Activated naive CD8-positive, alpha-beta T cell treated with anti-CD3 and anti-CD28 coated beads for 36 hours (primary cell): ENCODE data around the gene XRCC5. TPM values are rescaled to one million over a fixed set of nuclear protein-coding genes. Genes with fewer than 3 reads are reported as not detected.
"Not testable (repeated sequence)": the region's sequence is repeated elsewhere in the genome, so short reads cannot be mapped to it uniquely, and the experiment has no call there.

ENCODE experiments used
- DNase-seq: peaks from one replicate; pipeline ENCODE4 v3.0.0; 2021
- H3K27ac Mint-ChIP-seq: one replicate; pipeline ENCODE4 v1.8.0; 2022; ENCODE audit warnings: mild to moderate bottlenecking, moderate library complexity, mixed read lengths
- H3K27me3 Mint-ChIP-seq: one replicate; pipeline ENCODE4 v1.8.0; 2022; ENCODE audit warnings: mild to moderate bottlenecking, mixed read lengths
- H3K36me3 Mint-ChIP-seq: one replicate; pipeline ENCODE4 v1.8.0; 2021; ENCODE audit warnings: mild to moderate bottlenecking, mixed read lengths
- H3K4me1 Mint-ChIP-seq: one replicate; pipeline ENCODE4 v1.8.0; 2021; ENCODE audit warnings: mixed read lengths
- H3K4me3 Mint-ChIP-seq: one replicate; pipeline ENCODE4 v1.8.0; 2022; ENCODE audit warnings: mild to moderate bottlenecking, moderate library complexity, mixed read lengths
- H3K9me3 Mint-ChIP-seq: one replicate; pipeline ENCODE4 v1.8.0; 2022; ENCODE audit warnings: mixed read lengths
- total RNA-seq, 2 experiments: library from RNA; stranded (reverse); gene quantifications; one replicate each; pipeline ENCODE4 v1.2.3, GENCODE V29; 2021

Gene XRCC5
- total RNA-seq = 100 to 1,000 TPM; 585 to 614 TPM

- peak within 1 kb of the TSS; percentile 100 for H3K4me3 Mint-ChIP-seq
- H3K9me3 Mint-ChIP-seq = no peaks in the 10 kb centered on the region
- DNase-seq = peak; percentile 96
- peaks cover 3% of the 10 kb centered on the region for H3K27me3 Mint-ChIP-seq
- H3K4me1 Mint-ChIP-seq = peaks cover 42% of the 10 kb centered on the region
- peak within 1 kb of the TSS; percentile 100 for H3K27ac Mint-ChIP-seq
- peaks cover 43% of the 10 kb centered on the region for H3K36me3 Mint-ChIP-seq
Observed at GRCh38 chr2:216108967-216109921, at the start of gene XRCC5. Gene XRCC5, plus strand, starts transcription at chr2:216109348. Its CDS starts 89 bp downstream, at chr2:216109437.

GRCh38 chr2:216064014-216064630 lies 45.0 kb upstream of the XRCC5 start:
- peaks cover 2% of the 10 kb centered on the region for H3K9me3 Mint-ChIP-seq
- H3K36me3 Mint-ChIP-seq = peaks cover 5% of the 10 kb centered on the region
- peak overlapping the region; percentile 66 for H3K27ac Mint-ChIP-seq
- H3K27me3 Mint-ChIP-seq = no peaks in the 10 kb centered on the region
- DNase-seq = no peak
- H3K4me3 Mint-ChIP-seq = no peak overlapping the region
- peaks cover 24% of the 10 kb centered on the region for H3K4me1 Mint-ChIP-seq

DNA sequence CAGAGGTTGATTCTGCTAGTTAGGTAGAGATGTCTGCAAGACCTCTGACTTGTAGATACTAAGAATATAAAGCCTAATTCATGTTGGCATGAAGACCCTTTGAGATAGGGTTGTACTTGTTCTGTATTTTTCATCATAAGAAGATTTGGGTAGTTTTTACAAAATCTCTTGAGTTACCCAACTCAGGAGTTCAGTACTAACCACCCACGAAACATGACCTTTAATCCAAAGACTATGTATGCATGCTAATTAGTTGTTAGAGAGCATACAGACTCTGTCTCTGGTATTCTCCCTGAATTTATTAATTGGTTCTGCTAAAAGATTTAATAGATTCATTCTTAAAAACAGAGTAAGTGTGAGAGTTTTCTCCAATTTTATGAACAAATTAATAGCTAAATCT lies 44.5 kb upstream of the XRCC5 start:
- Mint-ChIP-seq H3K9me3 (no peaks in the 10 kb centered on the region), H3K36me3 (peaks cover 4% of the 10 kb centered on the region), H3K27me3 (no peaks in the 10 kb centered on the region), H3K4me1 (peaks cover 25% of the 10 kb centered on the region), H3K27ac (peak overlapping the region; percentile 66), H3K4me3 (no peak overlapping the region)
- DNase-seq = no peak

DNA sequence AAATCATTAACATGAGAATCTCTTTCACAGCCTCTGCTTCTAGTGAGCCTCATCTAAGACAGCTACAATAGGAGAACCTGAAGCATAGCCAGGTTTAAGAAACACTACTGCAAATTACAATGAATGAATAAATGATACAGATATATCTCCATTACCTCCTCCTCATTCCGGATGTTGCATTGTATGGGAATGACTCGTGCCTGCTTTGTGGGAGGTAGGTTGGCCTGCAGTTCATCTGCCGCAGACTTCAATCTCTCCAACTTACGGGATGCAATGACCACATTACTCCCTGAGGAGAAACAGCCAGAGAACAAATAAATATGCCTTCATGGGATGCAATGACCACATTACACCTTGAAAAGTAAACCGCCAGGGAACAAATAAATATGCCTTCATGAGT lies 42.9 kb upstream of the XRCC5 start:
- no peak for DNase-seq
- Mint-ChIP-seq H3K4me1 (peaks cover 25% of the 10 kb centered on the region), H3K27me3 (no peaks in the 10 kb centered on the region), H3K27ac (no peak overlapping the region), H3K36me3 (peaks cover 4% of the 10 kb centered on the region), H3K9me3 (no peaks in the 10 kb centered on the region), H3K4me3 (no peak overlapping the region)

DNA sequence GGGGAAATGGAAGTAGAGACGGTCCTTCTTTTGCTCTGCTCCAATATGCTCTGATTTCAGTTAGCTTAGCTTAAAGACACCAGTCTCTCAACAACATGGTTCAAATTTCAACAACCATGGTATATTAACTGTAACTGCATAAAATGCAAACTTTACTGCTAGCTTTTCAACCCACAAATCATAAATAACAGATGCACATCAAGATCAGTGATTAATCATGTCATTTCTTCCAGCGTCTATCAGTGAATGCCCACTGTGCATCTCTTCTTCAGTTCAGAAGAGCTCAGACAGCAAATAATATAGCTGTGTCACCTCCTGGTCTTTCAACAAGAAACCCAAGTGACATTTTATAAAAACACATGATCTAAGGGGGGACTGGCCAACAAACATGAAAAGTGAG lies 40.1 kb upstream of the XRCC5 start:
- Mint-ChIP-seq H3K27me3 (no peaks in the 10 kb centered on the region), H3K4me3 (no peak overlapping the region), H3K9me3 (no peaks in the 10 kb centered on the region), H3K27ac (no peak overlapping the region), H3K36me3 (peaks cover 9% of the 10 kb centered on the region), H3K4me1 (peaks cover 33% of the 10 kb centered on the region)
- DNase-seq = no peak

GRCh38 chr2:216070195-216070594 lies 39.0 kb upstream of the XRCC5 start:
- H3K27ac Mint-ChIP-seq = no peak overlapping the region
- no peak overlapping the region for H3K4me3 Mint-ChIP-seq
- no peaks in the 10 kb centered on the region for H3K9me3 Mint-ChIP-seq
- peaks cover 33% of the 10 kb centered on the region for H3K4me1 Mint-ChIP-seq
- no peak for DNase-seq
- peaks cover 12% of the 10 kb centered on the region for H3K36me3 Mint-ChIP-seq
- no peaks in the 10 kb centered on the region for H3K27me3 Mint-ChIP-seq

DNA sequence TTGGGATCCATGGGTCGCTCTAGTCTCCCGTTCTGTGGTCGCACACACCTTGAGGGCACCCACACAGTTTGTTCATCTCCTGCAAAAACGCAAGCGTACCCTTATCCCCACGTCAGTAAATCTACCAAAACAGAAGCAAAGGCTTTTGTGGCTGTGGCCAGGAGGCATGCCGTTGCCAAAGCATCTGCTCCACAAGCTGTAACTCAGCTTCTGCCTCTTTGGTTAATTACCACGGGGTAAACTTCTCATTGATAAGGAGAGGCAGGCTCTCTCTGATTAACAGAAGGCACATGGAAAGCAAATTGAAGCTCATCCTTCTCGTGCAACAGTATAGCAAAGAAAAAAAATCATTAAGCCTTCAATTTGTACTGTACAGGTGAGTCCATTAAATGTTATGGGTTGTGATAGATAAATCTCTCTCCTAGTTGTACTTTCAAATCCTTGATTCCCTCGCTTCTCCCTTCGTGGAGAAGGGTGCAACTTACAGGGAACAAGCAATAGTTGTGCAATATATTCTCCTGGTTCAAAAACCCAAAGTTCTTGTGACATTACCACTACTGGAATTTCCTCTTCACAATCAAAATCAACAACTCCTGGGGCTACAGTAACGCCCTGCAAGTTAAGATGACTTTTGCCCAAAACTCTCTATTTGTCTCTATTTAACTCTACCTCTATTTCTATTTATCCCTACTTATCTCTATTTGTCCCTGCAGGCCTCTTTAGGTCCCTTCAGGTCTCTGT lies 37.9 kb upstream of the XRCC5 start:
- Mint-ChIP-seq H3K4me1 (peaks cover 39% of the 10 kb centered on the region), H3K27ac (no peak overlapping the region), H3K27me3 (no peaks in the 10 kb centered on the region), H3K9me3 (no peaks in the 10 kb centered on the region), H3K36me3 (peaks cover 12% of the 10 kb centered on the region), H3K4me3 (no peak overlapping the region)
- no peak for DNase-seq

- Mint-ChIP-seq H3K9me3 (no peaks in the 10 kb centered on the region), H3K27ac (no peak overlapping the region), H3K36me3 (peaks cover 12% of the 10 kb centered on the region), H3K4me1 (peaks cover 39% of the 10 kb centered on the region), H3K27me3 (no peaks in the 10 kb centered on the region), H3K4me3 (no peak overlapping the region)
- DNase-seq = no peak
Observed at GRCh38 chr2:216072473-216072872, 36.7 kb upstream of the XRCC5 start.

GRCh38 chr2:216073773-216074172 lies 35.4 kb upstream of the XRCC5 start:
- Mint-ChIP-seq H3K27me3 (no peaks in the 10 kb centered on the region), H3K9me3 (no peaks in the 10 kb centered on the region), H3K4me3 (no peak overlapping the region), H3K4me1 (peaks cover 33% of the 10 kb centered on the region), H3K27ac (peak overlapping the region; percentile 74), H3K36me3 (peaks cover 12% of the 10 kb centered on the region)
- DNase-seq = no peak

- Mint-ChIP-seq H3K27ac (peak overlapping the region; percentile 74), H3K36me3 (peaks cover 9% of the 10 kb centered on the region), H3K4me1 (peaks cover 27% of the 10 kb centered on the region), H3K27me3 (no peaks in the 10 kb centered on the region), H3K9me3 (no peaks in the 10 kb centered on the region), H3K4me3 (no peak overlapping the region)
- DNase-seq = no peak
Observed at GRCh38 chr2:216074380-216074779, 34.8 kb upstream of the XRCC5 start.

GRCh38 chr2:216074794-216075193 lies 34.4 kb upstream of the XRCC5 start:
- H3K27me3 Mint-ChIP-seq = no peaks in the 10 kb centered on the region

DNA sequence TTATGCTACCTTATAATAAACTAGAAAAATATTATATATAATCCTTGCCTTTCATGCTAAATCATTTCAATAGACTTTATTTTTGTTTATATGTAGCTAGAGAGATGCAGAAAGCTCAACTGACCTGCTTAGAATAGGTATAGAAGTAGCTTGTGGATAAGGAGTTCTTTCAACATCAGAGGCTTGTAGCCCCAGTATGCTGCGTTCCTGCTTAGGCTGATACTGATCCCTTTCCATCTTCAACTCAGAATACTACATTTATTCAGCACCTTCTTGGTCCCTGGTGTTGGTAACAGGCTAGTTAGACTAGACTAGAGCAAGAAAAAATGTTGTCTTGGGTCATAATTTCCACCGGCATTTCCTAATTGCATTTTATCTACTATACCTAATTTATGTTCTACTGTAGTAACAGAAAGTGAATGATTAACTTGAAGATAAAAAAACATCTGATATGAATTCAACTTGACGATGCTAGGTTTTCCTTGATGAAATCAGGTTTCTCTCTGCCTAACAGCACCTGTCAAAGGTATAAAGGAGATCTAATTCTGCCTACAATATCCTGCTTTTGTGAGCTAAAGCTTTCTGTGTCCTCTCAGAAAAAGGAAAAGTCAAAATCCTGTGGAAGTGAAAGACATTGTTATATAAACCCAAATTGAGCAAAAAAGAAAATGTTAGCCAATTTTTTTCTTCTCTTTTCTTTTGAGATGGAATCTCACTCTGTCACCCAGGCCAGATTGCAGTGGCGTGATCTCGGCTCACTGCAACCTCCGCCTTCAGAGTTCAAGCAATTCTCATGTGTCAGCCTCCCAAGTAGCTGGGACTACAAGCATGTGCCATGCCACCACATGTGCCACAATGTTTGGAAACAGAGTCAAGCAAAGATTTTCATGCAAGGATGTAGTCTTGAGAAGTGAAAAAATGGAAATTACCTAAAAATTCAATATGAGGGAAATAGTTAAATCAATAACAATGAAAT lies 33.4 kb upstream of the XRCC5 start:
- H3K4me3 Mint-ChIP-seq = no peak overlapping the region
- no peak overlapping the region for H3K27ac Mint-ChIP-seq

More at GRCh38 chr2:216074794-216075193, 34.4 kb upstream of the XRCC5 start:
- H3K9me3 Mint-ChIP-seq = no peaks in the 10 kb centered on the region
- no peak for DNase-seq
- H3K4me3 Mint-ChIP-seq = no peak overlapping the region
- H3K36me3 Mint-ChIP-seq = peaks cover 9% of the 10 kb centered on the region
- peaks cover 27% of the 10 kb centered on the region for H3K4me1 Mint-ChIP-seq
- H3K27ac Mint-ChIP-seq = no peak overlapping the region

GRCh38 chr2:216078776-216079175 lies 30.4 kb upstream of the XRCC5 start:
- peaks cover 45% of the 10 kb centered on the region for H3K4me1 Mint-ChIP-seq
- peaks cover 2% of the 10 kb centered on the region for H3K9me3 Mint-ChIP-seq
- H3K27ac Mint-ChIP-seq = peak overlapping the region; percentile 42
- no peak overlapping the region for H3K4me3 Mint-ChIP-seq
- no peak for DNase-seq
- peaks cover 6% of the 10 kb centered on the region for H3K36me3 Mint-ChIP-seq
- no peaks in the 10 kb centered on the region for H3K27me3 Mint-ChIP-seq

More for the DNA sequence above, 33.4 kb upstream of the XRCC5 start:
- H3K9me3 Mint-ChIP-seq = peaks cover 2% of the 10 kb centered on the region
- peaks cover 34% of the 10 kb centered on the region for H3K4me1 Mint-ChIP-seq
- peaks cover 9% of the 10 kb centered on the region for H3K36me3 Mint-ChIP-seq
- DNase-seq = no peak
- no peaks in the 10 kb centered on the region for H3K27me3 Mint-ChIP-seq

- H3K27ac Mint-ChIP-seq, DNase-seq, H3K27me3 Mint-ChIP-seq, H3K9me3 Mint-ChIP-seq, H3K36me3 Mint-ChIP-seq, H3K4me3 Mint-ChIP-seq: not testable (repeated sequence)
- peaks cover 44% of the 10 kb centered on the region for H3K4me1 Mint-ChIP-seq
Observed at GRCh38 chr2:216080048-216080447, 29.1 kb upstream of the XRCC5 start.
